ENCODE results near the gene SENP5.

GRCh38 chr3:196969134-196969659, 101.5 kb downstream of the SENP5 start:
- TF ChIP-seq CTCF (IDR thresholded peaks at IDR 0.05) (no peak), POLR2A (IDR thresholded peaks at IDR 0.05) (no peak)
